ENCODE data around the gene RERE. TPM values are rescaled to one million over a fixed set of nuclear protein-coding genes. Genes with fewer than 3 reads are reported as not detected.

Gene RERE
- total RNA-seq, 2 experiments from 2014 or later = 73.1 to 211 TPM

DNA sequence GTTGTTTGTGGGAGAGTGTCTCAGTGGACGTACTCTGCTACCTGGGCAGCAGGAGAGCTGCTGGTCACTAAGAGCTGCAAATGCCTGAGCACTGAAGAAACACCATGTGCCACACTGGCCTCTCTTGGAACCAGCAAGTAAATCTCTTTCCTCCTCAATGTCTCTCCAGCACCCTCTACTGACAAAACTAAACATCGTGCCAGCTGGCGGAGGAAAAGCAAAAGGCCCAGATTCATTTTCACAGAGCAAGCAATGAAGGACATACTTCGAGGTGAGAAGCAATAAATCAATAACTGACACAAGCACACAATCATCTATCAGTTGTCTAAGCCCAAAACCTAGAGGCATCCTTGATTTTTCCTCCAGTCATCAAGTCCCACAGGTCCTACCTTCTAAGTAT is 78.1 kb downstream of the RERE start:
- H3K4me3 ChIP-seq (ENCODE audit: low read depth, low read length, poor library complexity, severe bottlenecking) = no peak overlapping the region
- ChIA-PET POLR2A (no interaction called here), CTCF (ENCODE audit: unreplicated experiment) (no interaction called here)
- H4K20me1 ChIP-seq (ENCODE audit: insufficient read depth, low read length) = no peaks in the 10 kb centered on the region
- intact Hi-C loops (cut with micrococcal nuclease; ENCODE audit: unreplicated experiment) = no loop called here
- no TSS peak for BruUV-seq (replicated peaks)
- H3K4me2 ChIP-seq (ENCODE audit: low read length) = no peak overlapping the region
- H3K9me3 ChIP-seq (ENCODE audit: low read length) = peaks cover 19% of the 10 kb centered on the region; the same call in 1 of the 2 replicates
- peaks cover 36% of the 10 kb centered on the region for H3K36me3 ChIP-seq (ENCODE audit: insufficient read depth, low read length)
- peaks cover 12% of the 10 kb centered on the region for H3K4me1 ChIP-seq (ENCODE audit: insufficient read depth, low read length, poor library complexity, severe bottlenecking)
- DNase-seq (ENCODE audit: low spot score) = no peak
- peaks cover 13% of the 10 kb centered on the region; the same call in 1 of the 2 replicates for H3K79me2 ChIP-seq (ENCODE audit: insufficient read depth, low read depth, low read length)
- no peak overlapping the region for H3K27ac ChIP-seq (ENCODE audit: low read depth, low read length, poor library complexity, severe bottlenecking)
- H3K9me2 ChIP-seq (ENCODE audit: insufficient read depth, low read length) = no peaks in the 10 kb centered on the region
- H2AFZ ChIP-seq (ENCODE audit: low read length) = no peak overlapping the region
- TF ChIP-seq EZH2phosphoT487 (IDR thresholded peaks at IDR 0.05; ENCODE audit: borderline replicate concordance, low read depth, low read length) (no peak), CTCF (conservative IDR thresholded peaks at IDR 0.05; ENCODE audit: low read length) (peak; percentile 56; the same call in 1 of the 2 replicates)

DNA sequence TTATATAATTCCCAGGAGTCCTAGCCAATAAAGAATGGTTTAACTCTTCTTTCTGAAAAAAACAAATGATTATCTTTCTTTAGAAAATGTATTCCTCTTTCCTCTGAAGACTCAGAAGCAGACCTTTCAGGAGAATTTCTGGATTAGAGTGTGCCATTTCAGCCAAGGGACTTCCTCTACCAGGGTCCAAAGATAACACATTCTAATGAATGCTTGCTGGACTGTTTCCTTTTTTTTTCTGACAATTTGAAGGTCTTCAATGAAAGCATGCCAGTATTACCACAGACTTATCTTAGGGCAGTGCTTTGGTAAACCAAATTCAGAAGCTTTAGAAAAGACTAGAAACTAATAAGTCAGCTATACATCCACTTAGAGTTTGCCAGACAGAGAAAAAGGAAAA is 80.5 kb downstream of the RERE start:
- intact Hi-C loops (cut with micrococcal nuclease; ENCODE audit: unreplicated experiment) = no loop called here
- no peak overlapping the region for H3K4me2 ChIP-seq (ENCODE audit: low read length)
- POLR2A ChIA-PET = interaction anchor here (0.6 kb wide), 1 partner anchor 71 kb away, joined by 3 read pairs; no protein-coding TSS in a partner anchor

More for the DNA sequence above, 80.5 kb downstream of the RERE start:
- H3K4me3 ChIP-seq (ENCODE audit: low read depth, low read length, poor library complexity, severe bottlenecking) = no peak overlapping the region
- no TSS peak for BruUV-seq (replicated peaks)
- peaks cover 10% of the 10 kb centered on the region; the same call in 1 of the 2 replicates for H3K79me2 ChIP-seq (ENCODE audit: insufficient read depth, low read depth, low read length)
- H4K20me1 ChIP-seq (ENCODE audit: insufficient read depth, low read length) = no peaks in the 10 kb centered on the region
- CTCF ChIA-PET (ENCODE audit: unreplicated experiment) = no interaction called here
- no peak for TF ChIP-seq EZH2phosphoT487 (IDR thresholded peaks at IDR 0.05; ENCODE audit: borderline replicate concordance, low read depth, low read length)
- TF ChIP-seq CTCF (conservative IDR thresholded peaks at IDR 0.05; ENCODE audit: low read length) = no peak
- peaks cover under 1% of the 10 kb centered on the region for H3K4me1 ChIP-seq (ENCODE audit: insufficient read depth, low read length, poor library complexity, severe bottlenecking)
- H3K27ac ChIP-seq (ENCODE audit: low read depth, low read length, poor library complexity, severe bottlenecking) = no peak overlapping the region
- H3K9me3 ChIP-seq (ENCODE audit: low read length) = peaks cover 19% of the 10 kb centered on the region; the same call in 1 of the 2 replicates
- H3K9me2 ChIP-seq (ENCODE audit: insufficient read depth, low read length) = no peaks in the 10 kb centered on the region
- no peak overlapping the region for H2AFZ ChIP-seq (ENCODE audit: low read length)
- DNase-seq (ENCODE audit: low spot score) = no peak
- peaks cover 36% of the 10 kb centered on the region for H3K36me3 ChIP-seq (ENCODE audit: insufficient read depth, low read length)

Measured in OCI-LY7 (cell line).